Measurements from ENCODE around the gene MPRIP.

MPRIP gene

DNA sequence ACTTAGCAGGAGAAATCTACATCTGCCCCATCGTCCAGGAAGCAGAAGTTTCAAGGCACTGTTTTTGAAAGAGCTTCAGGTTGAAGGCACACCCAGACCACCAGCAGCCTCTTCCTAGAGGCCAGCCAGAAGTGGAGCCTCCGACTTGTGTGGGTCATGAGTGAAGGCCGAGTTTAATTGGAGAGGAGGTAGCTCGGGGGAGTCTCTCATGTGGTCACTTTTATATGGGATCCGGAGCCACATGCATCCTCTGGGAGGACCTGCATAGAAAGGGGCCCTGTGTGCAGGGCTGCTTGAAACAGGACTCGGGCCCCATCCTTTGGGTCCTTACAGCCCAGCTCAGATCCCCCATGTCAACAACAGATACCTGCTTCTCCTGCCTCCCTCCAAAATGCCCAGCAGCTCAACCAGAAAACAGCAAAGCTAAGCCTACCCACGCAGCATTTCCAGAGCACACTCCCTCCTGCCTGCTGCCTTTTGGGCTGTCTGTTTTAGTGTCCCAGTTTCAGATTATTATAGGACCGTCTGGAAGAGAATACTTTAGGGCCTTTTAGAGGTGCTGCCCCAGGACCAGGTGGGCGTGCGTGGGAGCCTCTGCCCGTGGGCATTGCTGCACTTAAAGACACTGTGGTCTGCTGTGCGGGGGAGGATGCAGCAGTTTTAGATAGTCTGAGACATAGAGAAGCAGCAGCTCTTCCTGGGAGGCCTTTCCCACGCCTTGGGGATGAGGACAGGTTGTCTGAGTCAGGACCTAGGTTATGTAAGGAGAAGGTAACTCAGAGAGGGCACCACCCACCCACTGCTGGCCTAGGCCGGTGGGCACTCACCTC is 29.5 kb downstream of the MPRIP start:
- TF ChIP-seq SIN3A (IDR thresholded peaks at IDR 0.05; ENCODE audit: borderline replicate concordance, insufficient read depth, low read length) = no peak
- TF ChIP-seq REST (IDR thresholded peaks at IDR 0.05; ENCODE audit: insufficient read depth in 1 of 2, low read depth in 2 of 2, low read length in 2 of 2) = no peak
- no peak for TF ChIP-seq FOXP2 (optimal IDR thresholded peaks at IDR 0.05; ENCODE audit: borderline replicate concordance, extremely low read depth, extremely low read length, insufficient read depth)
- TF ChIP-seq TAF1 (IDR thresholded peaks at IDR 0.05; ENCODE audit: borderline replicate concordance, insufficient read depth, low read length) = no peak
- no peak for TF ChIP-seq POLR2AphosphoS5 (IDR thresholded peaks at IDR 0.05; ENCODE audit: low read depth, low read length)

DNA sequence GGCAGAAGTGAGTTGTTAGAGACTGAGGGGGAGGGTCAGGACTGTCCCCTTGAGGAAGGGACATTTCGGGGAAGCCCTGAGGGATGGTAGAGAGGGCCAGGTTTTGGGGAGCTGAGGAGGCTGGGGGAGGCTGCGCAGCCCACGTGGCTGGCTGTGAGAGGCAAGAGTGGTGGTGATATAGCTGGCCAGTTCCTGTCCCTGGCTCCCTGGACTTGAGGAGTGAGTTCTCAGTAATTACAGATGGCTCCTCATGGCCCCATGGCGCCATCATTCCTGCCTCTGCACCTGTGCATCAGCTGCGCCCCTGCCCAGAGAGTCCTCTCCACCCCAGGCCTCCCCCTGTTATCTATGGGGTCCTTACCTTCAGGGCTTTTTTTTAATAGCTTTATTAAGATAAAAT is 30.3 kb downstream of the MPRIP start:
- no peak for TF ChIP-seq POLR2AphosphoS5 (IDR thresholded peaks at IDR 0.05; ENCODE audit: low read depth, low read length)
- no peak for TF ChIP-seq TAF1 (IDR thresholded peaks at IDR 0.05; ENCODE audit: borderline replicate concordance, insufficient read depth, low read length)
- no peak for TF ChIP-seq REST (IDR thresholded peaks at IDR 0.05; ENCODE audit: insufficient read depth in 1 of 2, low read depth in 2 of 2, low read length in 2 of 2)
- no peak for TF ChIP-seq SIN3A (IDR thresholded peaks at IDR 0.05; ENCODE audit: borderline replicate concordance, insufficient read depth, low read length)
- TF ChIP-seq FOXP2 (optimal IDR thresholded peaks at IDR 0.05; ENCODE audit: borderline replicate concordance, extremely low read depth, extremely low read length, insufficient read depth) = no peak

- TF ChIP-seq REST (IDR thresholded peaks at IDR 0.05; ENCODE audit: insufficient read depth in 1 of 2, low read depth in 2 of 2, low read length in 2 of 2) (no peak), TAF1 (IDR thresholded peaks at IDR 0.05; ENCODE audit: borderline replicate concordance, insufficient read depth, low read length) (no peak), FOXP2 (optimal IDR thresholded peaks at IDR 0.05; ENCODE audit: borderline replicate concordance, extremely low read depth, extremely low read length, insufficient read depth) (no peak), POLR2AphosphoS5 (IDR thresholded peaks at IDR 0.05; ENCODE audit: low read depth, low read length) (no peak), SIN3A (IDR thresholded peaks at IDR 0.05; ENCODE audit: borderline replicate concordance, insufficient read depth, low read length) (no peak)
Measured at GRCh38 chr17:17073030-17073564, 30.8 kb downstream of the MPRIP start.

GRCh38 chr17:17073581-17074403 is 31.5 kb downstream of the MPRIP start:
- TF ChIP-seq TAF1 (IDR thresholded peaks at IDR 0.05; ENCODE audit: borderline replicate concordance, insufficient read depth, low read length) = no peak
- no peak for TF ChIP-seq POLR2AphosphoS5 (IDR thresholded peaks at IDR 0.05; ENCODE audit: low read depth, low read length)
- no peak for TF ChIP-seq REST (IDR thresholded peaks at IDR 0.05; ENCODE audit: insufficient read depth in 1 of 2, low read depth in 2 of 2, low read length in 2 of 2)
- TF ChIP-seq SIN3A (IDR thresholded peaks at IDR 0.05; ENCODE audit: borderline replicate concordance, insufficient read depth, low read length) = no peak
- no peak for TF ChIP-seq FOXP2 (optimal IDR thresholded peaks at IDR 0.05; ENCODE audit: borderline replicate concordance, extremely low read depth, extremely low read length, insufficient read depth)
